Measurements from ENCODE around the gene GRIFIN.
A peak's percentile ranks its signal among the peaks of the same experiment; 100 is the strongest.
"Not testable (repeated sequence)": the region's sequence is repeated elsewhere in the genome, so short reads cannot be mapped to it uniquely, and the experiment has no call there.

GRIFIN gene

DNA sequence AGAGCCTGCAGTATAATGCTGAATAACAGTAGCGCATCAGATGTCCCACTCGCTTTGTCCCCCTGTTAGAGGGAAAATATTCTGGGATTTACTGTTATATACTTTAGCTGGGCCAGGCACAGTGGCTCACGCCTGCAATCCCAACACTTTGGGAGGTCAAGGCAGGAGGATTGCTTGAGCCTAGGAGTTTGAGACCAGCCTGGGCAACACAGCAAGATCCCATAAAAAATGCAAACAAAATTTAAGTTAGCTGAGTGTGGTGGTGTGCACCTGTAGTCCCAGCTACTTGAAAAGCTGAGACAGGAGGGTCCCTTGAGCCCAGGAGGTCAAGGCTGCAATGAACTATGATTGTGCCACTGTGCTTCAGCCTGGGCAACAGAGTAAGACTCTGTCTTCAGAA lies 22.3 kb downstream of the GRIFIN start:
- DNase-seq (ENCODE audit: low spot score), result not testable (repeated sequence)

DNA sequence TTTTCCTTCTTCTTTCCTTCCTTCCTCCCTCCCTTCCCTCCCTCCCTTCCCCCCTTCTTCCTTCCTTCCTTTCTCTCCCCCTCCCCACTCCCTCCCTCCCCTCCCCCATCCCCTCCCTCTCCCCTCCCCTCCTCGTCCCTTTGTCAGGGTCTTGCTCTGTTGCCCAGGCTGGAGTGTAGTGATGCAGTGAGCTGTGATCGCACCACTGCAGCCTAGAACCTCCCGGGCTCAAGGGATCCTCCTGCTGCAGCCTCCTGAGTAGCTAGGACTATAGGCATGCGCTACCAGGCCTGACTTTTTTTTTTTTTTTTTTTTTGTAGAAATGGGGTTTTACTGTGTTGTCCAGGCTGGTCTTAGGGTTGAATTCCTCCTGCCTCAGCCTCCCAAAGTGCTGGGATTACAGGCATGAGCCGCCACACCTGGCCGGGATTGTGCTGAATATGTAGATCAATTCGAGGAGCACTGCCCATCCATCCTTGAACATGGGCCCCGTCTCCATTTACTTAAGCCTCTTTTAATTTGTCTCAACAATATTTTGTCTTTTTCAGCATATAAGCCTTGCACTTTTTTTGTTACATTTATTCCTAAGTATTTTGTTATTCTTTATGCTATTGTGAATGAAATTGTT lies 23.4 kb downstream of the GRIFIN start:
- DNase-seq (ENCODE audit: low spot score), result no peak

DNA sequence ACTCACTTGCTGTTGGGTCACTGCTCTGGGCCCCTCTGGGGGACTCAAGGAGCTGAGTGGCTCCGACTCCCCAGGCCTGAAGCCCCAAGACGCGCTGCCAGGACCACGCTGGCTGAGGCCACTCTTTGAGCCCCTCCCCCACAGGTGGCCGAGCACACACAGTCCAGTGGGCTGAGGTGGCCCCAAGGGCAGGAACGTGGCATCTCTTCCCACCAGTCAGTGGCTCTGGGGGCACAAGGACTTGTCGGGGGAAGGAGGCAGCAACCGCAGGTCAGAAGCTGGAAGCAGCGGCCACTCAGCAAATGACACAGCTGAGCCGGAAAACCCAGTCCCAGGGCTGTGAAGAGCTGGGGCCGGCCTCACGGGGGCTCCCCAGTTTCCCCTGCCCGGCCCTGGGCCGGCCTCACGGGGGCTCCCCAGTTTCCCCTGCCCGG lies 24.1 kb downstream of the GRIFIN start:
- no peak for DNase-seq (ENCODE audit: low spot score)

DNA sequence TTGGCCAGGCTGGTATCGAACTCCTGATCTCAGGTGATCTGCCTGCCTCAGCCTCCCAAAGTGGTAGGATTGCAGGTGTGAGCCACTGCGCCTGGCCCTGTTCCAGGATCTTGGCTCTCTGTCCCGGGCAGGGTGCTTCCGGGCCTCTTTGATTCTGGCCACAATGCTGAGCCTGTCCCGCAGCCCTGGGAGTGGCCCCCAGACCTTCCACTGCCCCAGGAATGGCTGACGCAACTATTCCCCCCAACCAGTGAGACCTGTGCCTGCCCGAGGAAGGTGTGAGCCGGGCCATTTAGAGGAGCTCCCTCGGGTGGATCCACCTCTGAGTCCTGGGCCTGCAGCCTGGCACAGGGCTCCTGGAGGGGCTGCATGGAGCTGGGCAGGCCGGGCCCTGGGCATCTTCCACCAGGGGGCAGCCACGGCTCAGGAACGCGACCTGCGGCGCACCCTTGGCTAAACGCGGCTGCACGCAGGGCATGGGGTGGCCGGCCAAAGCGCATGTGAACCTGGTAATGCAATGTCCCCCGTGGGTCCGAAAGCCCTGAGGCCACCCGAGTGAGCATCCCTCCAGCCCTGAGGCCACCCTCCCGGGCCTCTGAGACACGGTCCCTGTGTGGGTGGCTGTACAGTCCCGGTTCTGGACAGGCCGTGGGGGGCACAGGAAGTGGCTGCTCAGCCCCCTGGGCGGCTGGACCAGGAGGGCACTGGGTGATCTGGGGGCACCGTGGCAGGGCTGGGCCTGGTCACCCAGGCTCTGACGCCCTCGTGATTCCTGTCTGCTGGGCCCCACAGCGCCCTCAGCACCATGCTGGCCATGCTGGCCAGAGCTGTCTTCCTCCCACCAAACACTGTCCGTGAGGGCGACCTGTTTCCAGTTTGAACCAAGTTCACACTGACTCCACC lies 24.8 kb downstream of the GRIFIN start:
- DNase-seq (ENCODE audit: low spot score), result peak; percentile 56

DNA sequence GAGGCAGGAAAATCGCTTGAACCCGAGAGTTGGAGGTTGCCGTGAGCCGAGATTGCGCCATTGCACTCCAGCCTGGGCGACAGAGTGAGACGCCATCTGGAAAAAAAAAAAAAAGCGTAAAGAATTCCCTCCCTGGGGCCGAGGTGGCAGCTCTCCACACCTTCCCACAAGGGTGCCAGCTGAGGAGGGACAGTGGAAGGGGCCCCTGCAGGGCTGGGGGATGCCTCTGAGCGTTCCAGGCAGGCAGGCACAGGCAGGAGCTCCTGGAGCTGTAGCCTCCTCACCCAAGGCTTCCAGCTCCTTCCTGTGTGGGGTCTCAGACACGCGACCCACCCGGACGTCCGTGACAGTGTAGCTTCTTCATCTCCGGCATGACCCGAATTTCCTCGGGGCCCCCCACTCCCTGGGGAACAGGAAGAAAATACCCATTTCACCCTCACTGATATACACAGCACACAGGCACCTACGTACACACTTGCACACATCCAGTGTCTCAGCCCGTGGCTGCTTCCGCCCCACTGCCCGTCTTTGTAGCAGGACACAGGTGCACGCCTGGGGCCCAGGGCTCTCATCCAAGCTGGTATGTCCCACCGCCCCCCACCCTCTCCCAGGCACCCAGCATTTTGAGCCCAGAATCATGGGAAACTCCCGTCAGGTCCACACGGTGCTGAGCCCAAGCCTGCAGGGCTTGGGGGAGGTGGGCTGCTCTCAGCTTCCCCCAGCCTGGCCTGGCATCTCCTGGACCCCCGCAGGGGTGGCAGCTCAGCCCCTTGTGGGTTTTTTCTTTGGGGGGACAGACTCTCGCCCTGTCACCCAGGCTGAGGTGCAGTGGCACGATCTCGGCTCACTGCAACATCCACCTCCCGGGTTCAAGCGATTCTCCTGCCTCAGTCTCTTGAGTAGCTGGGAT lies 25.7 kb downstream of the GRIFIN start:
- DNase-seq (ENCODE audit: low spot score), result no peak

DNA sequence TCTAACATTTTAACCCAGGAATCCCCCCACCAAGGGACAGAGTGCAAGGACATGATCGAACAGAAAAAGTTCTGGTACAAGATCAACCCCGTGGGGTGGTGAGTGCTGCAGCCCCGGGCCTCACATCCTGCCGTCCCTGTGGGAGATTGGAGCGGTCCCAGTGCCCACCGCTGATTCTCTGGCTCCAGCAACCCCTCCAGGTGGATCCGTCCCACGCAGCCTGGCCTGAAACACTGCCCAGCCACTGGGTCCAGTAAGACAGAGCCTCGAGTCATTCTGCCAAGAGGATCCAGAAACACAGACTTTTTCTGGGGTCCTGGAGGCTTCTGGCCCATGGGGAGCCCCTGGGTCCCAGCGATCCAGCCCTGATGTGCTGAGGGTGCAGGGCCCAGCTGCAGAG lies 29.5 kb downstream of the GRIFIN start:
- DNase-seq (ENCODE audit: low spot score), result no peak

DNA sequence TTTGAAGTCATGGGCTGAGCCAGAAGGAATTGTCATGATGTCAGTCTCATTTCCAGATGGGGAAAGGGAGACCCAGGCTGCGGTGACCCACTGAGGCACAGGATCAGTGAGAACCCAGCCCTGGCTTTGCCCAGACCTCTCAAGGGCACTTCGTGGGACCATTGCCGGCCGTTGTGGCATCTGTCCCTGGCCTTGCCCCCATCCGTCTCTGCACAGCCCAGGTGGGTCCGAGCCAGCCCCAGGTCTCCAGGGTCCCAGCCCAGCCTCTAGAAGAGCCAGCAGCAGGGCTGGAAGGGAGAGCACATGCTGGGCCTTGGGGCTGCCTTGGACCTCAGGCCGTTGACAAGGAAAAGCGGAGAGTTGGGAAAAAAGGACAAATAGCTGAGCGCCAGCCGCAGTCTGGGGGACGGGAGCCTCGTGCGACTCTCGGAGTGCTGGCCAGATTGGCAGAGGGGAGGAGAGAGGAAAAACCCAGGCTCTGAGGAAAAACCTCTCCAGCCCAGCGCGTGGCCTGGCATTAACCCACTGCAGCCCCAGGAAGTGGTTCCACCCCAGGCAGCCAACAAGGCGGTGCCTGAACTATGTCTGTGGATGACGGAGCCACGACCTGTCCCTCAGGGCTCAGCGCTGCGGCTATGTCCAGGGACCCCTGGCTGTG lies 30.2 kb downstream of the GRIFIN start:
- peak; percentile 19 for DNase-seq (ENCODE audit: low spot score)

DNA sequence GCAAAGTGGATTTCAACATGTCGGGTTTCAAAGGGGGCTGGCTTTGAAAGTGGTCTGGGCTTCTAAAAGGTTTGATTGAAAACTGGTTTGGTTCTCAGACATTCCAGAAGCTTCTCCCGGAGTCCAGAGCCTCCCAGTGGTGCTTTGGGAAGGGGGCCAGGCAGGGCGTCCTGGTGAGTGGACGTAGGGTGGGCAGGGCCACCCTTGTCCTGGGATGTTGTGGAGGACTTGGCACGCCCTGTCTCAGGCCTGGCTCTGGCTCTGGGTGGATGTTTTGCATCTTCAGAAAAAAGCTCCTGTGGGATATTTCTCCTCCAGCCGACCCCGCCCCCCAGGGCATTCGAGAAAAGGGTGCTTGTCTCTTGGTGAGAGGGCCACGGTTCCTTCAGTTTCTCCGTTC lies 31.2 kb downstream of the GRIFIN start:
- peak; percentile 35 for DNase-seq (ENCODE audit: low spot score)

DNA sequence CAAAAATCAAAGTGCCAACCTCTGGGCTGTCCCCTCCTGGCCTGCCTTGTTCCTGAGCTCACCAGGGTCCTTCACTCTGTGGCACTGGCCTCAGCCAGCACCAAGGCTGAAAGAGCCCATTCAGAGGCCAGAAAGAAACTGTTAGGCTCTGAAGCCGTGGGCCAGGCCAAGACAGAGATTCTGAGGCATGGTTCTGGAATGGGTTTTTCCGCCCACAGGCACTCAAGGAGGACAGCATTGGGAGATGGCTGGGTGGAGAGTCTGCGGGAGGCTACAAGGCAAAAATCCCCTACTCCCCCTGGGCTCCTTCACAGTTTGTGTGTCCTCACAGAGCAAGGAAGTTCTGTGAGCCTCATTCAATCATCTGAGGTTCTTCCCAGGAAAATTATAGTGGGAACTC lies 31.7 kb downstream of the GRIFIN start:
- DNase-seq (ENCODE audit: low spot score), result peak; percentile 84

DNA sequence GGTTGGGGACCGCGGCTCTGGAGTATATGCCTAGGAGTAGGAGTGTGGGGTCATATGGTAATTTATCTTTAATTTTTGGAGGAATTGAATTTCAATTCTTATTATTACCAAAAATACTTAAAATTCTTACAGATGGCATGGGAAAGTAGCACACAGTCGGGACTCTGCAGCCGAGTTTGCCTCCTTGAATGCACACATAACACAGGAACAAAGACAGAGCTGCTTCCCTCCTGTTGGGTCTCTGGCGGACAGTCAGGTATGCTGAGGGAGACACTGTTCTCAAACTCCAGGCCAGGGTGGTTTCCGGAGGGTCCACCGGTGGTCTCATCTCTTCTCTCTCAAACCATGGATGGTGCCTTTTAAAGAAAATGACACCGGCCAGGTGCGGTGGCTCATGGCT lies 32.7 kb downstream of the GRIFIN start:
- no peak for DNase-seq (ENCODE audit: low spot score)

DNA sequence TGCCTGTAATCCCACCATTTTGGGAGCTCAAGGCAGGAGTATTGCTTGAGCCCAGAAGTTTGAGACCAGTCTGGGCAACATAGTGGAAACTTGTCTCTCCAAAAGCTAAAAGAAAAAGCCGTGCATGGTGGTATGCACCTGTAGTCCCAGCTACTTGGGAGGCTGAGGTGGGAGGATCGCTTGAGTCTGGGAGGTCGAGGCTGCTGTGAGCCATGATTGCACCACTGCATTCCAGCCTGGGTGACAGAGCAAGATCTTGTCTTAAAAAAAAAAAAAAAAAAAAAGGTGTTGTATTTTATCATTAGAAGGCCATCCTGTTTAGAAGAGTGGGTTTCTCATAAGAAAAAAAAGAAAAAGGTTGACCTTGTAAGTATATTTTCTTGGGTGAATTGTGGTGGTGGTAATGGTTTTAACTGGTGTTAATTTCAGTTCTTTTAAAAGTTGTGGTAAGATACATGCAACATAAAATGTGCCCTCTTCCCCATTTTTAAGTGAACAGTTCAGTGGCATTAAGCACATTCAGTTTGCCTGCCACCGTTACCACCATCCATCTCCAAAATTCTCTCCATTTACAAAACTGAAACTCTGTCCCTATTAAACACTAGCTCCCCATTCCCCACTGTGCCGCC lies 34.7 kb downstream of the GRIFIN start:
- no peak for DNase-seq (ENCODE audit: low spot score)

DNA sequence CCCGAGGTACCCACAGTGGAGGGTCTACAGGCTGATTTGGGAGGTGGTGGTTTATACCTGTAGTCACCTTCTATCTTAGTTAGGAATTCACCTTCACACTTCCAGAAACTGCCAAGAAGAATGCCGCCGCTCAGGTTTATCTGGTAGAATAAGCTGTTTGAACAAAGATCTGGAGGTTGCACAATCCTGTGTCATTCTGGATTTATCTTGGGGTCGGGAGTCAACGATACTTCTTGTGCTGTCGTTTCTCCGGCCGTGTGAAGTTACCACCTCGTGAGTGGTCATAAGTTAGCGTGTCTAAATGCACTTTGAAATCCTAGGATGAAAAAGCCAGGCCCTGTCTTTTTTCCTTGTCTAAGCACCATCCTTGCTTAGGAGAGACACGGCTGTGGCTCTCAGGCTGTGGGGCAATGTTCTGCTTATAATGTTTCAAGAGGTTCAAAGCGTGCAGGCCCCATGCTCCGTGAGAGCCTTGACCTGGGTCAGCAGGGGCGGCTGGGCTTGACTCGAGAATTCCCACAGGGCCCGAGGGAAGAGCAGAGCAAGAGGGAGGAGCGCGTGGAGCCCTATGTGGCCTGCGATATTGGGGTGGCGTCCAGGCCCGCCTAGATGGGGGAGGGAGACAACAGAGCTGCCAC lies 35.5 kb downstream of the GRIFIN start:
- no peak for DNase-seq (ENCODE audit: low spot score)

DNA sequence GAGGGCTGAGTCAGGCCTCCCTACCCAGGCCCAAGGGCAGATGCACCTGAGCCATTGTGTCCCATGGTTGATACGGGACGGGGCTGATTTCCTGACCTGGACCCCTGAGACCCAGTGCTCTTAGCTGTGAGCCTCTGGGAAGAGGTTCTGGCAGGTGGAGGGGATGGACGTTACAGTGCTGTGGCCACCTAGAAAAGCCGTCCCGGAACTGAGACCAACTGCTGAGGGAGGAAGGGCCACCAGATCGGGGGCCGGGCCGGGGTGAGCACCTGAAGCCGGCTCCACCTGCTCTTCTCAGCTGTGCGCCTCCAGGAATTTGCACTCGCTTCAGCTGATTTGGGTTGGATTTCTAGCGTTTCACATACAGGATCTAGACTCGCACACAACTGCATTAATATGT lies 37.4 kb downstream of the GRIFIN start:
- DNase-seq (ENCODE audit: low spot score), result no peak

DNA sequence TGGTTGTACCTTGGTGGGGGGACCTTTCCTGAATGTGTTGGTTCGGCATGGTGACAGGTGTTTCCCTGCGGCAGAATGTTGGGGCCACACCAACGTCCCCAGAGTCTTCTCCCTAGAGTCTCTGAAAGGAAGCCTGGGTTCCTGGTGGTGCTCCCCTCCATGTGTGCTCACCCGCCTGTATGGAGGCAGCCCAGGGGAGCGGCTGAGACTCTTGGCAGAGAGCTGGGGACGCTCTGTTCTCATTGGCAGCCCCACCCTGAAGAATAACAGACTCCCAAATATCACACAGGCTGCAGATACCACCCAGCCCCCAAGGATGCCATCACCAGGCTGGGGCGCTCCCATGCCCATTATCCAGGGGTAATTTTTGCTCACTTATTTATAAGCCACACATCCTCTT lies 38.0 kb downstream of the GRIFIN start:
- DNase-seq (ENCODE audit: low spot score), result no peak

DNA sequence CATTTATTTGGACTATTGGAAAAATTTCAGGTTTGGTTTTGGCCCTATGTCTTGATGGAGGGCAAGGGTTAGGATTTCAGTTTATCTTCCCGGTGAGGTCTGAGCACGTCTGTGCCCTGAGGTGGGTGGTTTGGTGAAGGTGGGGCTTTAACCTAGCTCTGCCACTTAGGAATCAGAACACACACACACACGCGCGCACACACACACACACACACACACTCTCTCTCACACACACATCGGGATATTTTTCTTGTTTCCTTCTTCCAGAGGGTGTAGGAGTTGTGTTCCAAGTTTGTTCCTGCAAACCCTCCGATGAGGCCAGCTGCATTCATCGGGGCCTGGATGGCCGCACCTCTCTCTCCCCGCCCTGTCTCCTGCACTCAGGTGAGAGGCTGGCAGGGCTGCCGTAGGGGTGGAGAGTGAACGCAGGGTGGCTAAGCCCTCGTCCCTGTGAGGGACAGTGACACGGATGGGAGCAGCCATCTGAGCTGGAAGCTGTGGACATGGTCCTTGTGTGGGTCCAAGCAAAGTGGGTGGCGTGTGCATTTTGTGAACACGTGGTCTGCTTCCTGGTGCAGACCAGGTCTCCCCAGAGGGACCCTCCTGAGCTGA lies 38.6 kb downstream of the GRIFIN start:
- no peak for DNase-seq (ENCODE audit: low spot score)

DNA sequence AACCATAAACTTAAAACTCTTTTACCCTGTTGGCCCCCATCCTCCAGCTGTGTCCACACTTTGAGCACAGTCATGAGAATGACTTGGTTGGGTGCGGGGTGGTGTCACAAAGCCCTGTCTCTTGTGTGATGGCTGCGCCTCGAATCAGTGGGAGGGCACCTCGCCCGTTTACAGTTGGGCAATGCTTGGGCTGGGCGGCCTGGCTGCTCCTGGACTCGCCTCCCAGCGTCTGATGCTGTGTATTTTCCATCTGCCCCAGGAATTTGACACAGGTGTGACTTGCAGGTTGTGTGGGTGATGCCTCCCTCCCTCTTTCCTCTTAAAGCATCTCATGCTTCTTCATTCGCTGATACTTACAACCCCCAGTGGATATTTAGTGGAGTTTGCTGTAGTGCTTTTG lies 39.1 kb downstream of the GRIFIN start:
- peak; percentile 37 for DNase-seq (ENCODE audit: low spot score)

DNA sequence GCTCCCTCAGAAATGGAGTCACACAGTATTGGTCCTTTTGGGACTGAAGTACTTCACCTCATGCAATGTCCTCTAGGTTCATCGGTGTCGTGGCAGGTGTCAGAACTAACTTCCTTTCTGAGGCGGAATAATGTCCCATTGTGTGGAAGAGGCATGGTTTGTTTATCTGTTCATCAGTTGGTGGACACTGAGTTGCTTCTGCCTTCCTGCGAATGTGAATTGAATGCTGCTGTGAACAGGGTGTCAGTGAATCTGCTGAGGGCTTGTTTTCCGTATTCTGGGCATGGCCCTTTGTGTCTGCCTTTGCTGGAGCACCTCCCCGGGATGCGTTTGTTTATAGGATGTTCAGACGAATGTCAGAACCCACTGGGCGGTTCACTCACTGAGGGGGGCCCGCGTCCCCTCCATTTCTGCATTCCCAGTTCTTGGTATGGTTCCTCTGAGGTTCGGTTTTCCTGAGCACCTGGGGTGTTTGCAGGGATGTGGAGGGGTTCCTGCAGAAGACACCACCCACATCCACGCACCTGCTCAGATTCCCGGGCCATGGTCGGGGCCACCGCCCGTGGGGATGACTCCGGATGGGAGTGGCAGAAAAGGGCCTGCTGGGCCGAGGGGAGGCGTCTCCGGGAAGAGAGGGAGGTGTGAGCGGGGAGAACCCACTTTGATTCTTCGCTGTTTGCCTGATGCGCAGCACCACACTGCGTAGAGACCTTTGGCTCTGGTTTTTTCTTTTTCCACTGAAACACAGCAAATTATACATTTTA lies 39.7 kb downstream of the GRIFIN start:
- DNase-seq (ENCODE audit: low spot score), result peak; percentile 85

DNA sequence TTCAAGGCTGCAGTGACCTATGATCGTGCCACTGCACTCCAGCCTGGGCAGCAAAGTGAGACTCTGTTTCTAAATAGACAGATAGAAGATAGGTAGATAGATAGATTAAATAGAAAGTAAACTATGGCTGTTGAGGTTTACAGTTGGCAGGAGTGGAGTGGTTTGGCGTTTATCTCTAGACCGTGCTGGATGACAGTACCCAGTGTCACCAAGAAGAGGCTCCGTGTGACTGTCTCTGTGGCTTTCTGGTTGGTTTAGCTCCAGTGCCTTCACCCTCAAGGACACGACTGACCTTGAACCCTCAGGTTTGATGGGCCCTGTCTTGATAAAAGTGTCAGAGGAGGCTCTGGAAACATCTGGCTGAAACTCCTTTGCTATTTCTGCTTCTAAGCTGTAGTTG lies 41.1 kb downstream of the GRIFIN start:
- DNase-seq (ENCODE audit: low spot score), result no peak

DNA sequence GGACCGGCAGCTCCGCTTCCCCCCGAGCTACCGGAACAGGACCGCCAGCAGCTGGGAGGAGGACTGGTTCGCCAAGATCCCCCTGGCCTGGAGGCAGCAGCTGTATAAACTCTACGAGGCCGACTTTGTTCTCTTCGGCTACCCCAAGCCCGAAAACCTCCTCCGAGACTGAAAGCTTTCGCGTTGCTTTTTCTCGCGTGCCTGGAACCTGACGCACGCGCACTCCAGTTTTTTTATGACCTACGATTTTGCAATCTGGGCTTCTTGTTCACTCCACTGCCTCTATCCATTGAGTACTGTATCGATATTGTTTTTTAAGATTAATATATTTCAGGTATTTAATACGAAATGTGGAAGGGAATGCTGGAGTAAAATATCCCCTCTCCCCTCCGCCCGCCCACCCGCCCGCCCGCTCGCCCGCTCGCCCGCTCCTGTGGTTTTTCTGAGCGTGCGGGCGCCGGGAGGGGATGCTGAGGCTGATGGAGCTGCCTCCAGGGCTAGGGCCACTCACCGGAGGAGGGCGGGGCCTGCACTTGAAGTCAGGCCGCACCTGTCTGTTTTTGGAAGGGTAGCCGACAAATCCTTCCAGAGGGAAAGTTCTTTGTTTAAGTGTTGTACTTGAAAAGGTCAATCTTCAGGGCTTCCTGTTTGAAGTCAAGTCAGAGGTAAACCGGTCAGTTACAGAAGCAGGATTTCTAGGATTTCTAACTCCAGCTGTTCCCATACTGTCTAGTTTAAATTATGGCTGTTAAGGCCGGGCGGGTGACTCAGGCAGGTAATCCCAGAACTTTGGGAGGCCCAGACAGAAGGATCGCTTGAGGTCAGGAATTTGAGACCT lies 42.3 kb downstream of the GRIFIN start:
- DNase-seq (ENCODE audit: low spot score), result no peak

All from pons (tissue), 1 donor.